Left colon (tissue), 2 donors: ENCODE results near the gene SPOCK2. TPM values are rescaled to one million over a fixed set of nuclear protein-coding genes. Genes with fewer than 3 reads are reported as not detected.

Experiments
- ATAC-seq: fragments of 200-7000 bp; cut with Tn5 transposase; one replicate; pipeline ENCODE4 v1.9.1; 2020; ENCODE audit warnings: mild to moderate bottlenecking, moderate library complexity
- DNase-seq, 2 donors: peaks; one replicate each; pipeline ENCODE4 v3.0.0-alpha.2; 2020
- intact Hi-C, 2 donors: fragments of 100-400 bp; cut with DNase I in 1 of 2; cut with micrococcal nuclease in 1 of 2; formaldehyde crosslinking; loops; one replicate each; pipeline versions ENCODE4 v1.11.2 to v1.14.0; 2022; cut with DNase I, micrococcal nuclease
- total RNA-seq, 2 donors: library from RNA; stranded (reverse); fragmentation: NEBNext Ultra II Directional; extraction: Animal tissue kit (Norgen Biotek cat#: 25700); gene quantifications; one replicate each; pipeline ENCODE4 v1.2.1, GENCODE V29; 2021
- donor health status: DM: no; HTN: no; CAD: no.
- donor health status: DM: yes; HTN: yes; CAD: no.

SPOCK2 gene
- total RNA-seq, 2 donors from 2014 or later, result 2.3 to 4.5 TPM

DNA sequence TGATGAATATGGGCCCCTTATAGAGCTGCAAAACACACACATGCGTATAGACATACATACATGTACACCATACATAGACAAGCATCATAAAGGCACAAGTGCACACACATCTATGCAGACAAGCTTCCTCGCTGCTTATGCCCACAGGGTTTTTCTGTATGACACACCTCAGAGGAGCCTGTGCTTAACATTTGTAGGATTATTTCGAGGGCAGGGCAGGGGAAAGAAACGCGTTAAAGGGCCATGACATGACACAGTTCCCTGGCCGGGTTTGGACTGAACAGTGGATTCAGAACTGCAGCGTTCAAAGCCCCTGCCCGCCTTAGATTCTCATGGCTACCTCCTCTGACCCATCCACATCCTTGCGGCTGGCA, 79.3 kb downstream of the SPOCK2 start:
- ATAC-seq, result no peak
- no peak for DNase-seq
- intact Hi-C loops, result no loop called here

Other genes with a start within 250 kb of the SPOCK2 start
- 100 to 1,000 TPM; 517 to 807 TPM for gene PSAP, start 237.3 kb downstream of the SPOCK2 start, total RNA-seq
- 1 to 10 TPM; 1.1 to 2.7 TPM for gene CHST3, start 124.2 kb downstream of the SPOCK2 start, total RNA-seq
- 10 to 100 TPM; 75.6 to 83.8 TPM for gene ANAPC16, start 127.5 kb upstream of the SPOCK2 start, total RNA-seq
- gene ASCC1, start 127.7 kb upstream of the SPOCK2 start, total RNA-seq, result 10 to 100 TPM; 17.7 to 17.9 TPM
- gene DDIT4, start 185.4 kb upstream of the SPOCK2 start, total RNA-seq, result 100 to 1,000 TPM in 1 of 2 donors, 10 to 100 TPM in 1; 60.1 to 210 TPM